CD4-positive, alpha-beta T cell treated with Interleukin-21 for 1 hour (primary cell): ENCODE measurements around the gene SMCO4.

Source experiments
- DNase-seq: peaks from one replicate; pipeline ENCODE4 v3.0.0-alpha.2; 2020

The SMCO4 gene

GRCh38 chr11:93498641-93499040 is 44.5 kb downstream of the SMCO4 start:
- no peak for DNase-seq

DNA sequence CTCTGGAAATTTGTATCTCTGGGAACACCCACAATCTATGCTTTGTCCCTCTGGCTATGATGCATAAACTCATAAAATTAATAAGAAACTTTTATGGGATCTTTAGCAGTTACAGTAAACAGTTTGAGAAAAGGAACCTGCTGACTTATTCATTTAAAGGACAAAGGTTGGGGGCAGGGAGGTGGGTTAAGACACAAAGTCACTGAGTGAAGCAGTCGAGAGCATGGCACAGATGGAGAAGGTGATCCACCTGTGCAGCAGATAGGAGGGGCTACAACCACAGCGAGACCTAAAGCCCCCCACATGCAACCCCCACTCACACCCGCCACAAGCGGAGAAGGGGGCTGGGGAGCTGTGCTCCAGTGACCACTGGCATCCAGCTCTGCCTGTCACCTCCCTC is 45.0 kb downstream of the SMCO4 start:
- DNase-seq = no peak

- no peak for DNase-seq
These were observed 45.6 kb downstream of the SMCO4 start for GRCh38 chr11:93497596-93497995.

DNA sequence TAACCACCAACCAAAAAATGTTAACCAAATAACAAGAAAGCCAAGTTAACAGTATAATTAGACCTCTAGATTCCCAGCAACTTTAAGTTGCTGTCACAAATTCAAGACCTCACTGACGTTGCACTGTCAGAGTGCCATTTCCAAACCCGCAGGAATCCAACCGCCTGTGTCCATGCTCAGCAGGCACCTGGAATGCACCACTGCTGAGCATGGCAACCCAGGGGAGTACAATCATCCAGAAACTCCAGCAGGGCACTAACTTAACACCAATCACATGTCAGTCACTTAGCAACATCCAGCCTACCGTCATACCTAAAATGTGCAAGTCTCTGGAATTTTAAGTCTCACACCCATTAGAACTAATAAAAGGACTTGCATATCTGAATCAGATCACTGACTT is 48.8 kb downstream of the SMCO4 start:
- no peak for DNase-seq

DNA sequence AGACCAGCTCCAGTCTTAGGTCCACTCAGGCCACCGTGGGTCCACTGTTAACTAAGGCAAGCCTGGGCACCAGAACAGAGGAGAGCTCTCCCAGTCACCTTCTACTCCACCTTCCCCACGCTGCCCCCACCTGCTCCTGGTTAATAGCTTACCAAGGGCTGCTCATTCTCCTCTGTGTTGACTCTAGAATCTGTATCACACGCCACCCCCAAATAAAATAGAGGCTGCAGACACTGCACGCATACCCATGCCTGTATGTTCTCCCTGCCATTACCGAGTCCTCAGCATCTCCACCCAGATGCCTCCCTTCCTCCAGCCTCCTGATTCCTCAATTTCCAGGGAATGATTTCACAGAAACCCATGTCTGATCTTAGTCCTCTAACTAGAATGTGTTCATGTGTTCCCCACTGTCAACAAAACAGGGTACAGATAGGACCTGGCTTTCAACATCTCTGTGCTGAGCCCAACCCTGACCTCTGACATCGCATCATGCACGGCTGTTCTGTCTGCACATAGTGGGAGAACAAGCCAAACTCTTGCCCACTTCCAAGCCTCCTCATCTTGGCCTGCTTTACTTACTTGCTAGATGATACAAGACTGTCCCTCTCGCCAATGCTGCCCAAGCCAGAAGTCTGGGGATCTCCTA is 49.8 kb downstream of the SMCO4 start:
- DNase-seq = no peak

GRCh38 chr11:93492464-93493251 is 50.5 kb downstream of the SMCO4 start:
- no peak for DNase-seq

- no peak for DNase-seq
These were observed 51.2 kb downstream of the SMCO4 start for GRCh38 chr11:93491973-93492372.

DNA sequence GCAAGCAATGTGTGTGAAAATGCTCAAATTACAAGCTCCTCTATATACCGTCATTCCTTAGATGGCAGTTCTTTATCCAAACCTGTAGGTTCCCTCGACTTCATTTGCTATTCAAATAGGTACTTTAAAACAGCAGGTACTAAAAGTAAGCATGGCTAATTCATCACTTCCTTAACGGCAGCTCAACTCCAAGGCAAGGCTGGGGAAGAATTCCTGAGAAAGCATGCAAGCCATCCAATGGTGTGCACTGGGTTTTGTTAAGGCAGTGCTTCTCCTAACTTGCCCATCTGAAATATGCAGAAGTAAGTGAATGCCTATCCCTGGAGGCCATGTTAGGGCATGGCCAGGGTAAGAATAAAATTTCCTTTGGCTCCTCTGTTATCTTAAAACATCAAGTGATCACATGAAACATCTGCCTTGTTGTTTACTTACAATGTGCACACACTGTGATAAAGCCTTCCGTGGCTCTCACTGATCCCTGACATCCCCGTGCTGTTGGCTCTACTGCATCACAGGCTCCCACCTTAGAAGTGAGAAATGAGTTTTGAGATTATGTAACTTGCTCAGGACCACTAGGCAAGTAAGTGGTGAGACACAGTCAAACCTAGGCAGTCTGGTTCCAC is 52.1 kb downstream of the SMCO4 start:
- no peak for DNase-seq

DNA sequence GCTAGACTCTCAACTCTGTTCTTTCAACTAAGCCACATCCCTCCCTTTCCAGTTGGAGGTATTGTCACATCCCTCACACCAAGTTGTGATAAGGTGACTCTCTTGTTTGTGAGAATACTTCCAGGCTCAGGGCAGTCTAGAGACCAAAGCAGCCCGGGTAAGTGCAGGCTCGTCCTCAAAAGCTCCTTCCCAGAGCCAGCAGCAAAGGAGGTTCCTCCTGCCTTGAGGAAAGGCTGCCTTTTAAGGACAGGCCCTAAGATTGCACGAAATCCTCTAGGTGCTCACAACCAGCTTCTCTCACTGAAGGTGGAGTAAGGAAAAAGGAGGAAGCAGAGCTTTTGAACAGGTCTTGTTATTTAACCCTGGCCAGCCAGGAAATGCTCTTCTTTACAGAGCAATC is 53.4 kb downstream of the SMCO4 start:
- DNase-seq = no peak

DNA sequence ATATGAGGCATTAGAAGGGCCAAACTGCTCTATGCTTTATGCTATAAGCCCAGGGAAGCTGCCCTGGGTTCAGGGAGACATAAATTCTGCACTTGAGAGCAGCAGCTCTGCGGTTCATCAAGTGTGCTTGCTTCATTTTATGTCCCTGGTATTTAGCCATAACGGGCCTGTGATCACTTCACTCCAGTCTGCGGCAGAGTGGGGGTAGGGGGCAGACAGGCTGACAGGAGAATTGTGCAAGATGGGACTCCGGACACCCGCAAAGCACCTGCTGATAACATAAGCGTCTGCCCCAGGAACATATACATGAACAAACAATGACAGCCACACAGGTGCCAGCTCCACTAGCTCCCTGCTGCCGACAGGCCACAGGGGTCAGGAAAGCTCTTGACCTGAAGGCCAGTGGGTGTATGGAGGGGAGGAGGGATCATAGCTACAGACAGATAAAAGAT is 56.1 kb downstream of the SMCO4 start:
- no peak for DNase-seq

DNA sequence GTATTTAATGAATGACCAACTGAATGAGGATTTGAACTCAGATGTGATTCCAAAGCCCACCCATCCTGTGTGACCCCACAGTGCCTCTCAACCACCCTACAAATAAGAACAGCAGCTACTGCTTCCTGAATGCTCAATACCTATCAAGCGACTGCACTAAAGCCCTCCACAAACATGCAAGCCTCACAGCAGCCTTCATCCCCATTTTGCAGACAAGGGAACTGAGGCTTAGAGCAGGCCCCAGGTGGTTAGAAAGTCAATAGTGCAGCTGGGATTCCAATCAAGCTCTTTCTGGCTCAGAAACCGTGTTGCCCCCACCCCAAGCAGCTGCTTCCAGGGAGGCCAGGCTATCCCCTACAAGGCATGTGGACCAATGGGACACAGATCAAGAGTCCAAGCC is 57.2 kb downstream of the SMCO4 start:
- no peak for DNase-seq

- no peak for DNase-seq
These were observed 58.5 kb downstream of the SMCO4 start for GRCh38 chr11:93484716-93485115.

GRCh38 chr11:93482556-93482955 is 60.6 kb downstream of the SMCO4 start:
- no peak for DNase-seq

GRCh38 chr11:93481696-93482095 is 61.5 kb downstream of the SMCO4 start:
- DNase-seq = no peak

GRCh38 chr11:93481279-93481678 is 61.9 kb downstream of the SMCO4 start:
- no peak for DNase-seq

DNA sequence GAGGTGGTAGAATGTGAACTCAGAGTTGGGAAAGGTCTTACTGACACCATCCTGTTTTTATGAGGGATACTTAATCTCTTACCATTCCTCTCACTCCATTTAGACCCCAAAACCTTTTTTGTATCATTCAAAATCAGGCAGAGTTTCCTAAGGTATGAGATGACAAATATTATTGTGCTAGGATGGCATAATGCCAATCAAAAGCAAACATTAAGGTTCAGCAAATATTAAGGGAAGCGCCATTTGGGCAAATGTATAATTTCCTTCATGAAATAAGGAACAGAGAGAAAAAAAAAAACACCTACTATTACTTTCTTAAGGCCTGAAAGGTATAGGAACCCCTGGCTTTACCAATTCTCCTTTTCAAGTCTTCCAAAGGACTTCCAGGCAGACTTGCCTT is 62.4 kb downstream of the SMCO4 start:
- no peak for DNase-seq

DNA sequence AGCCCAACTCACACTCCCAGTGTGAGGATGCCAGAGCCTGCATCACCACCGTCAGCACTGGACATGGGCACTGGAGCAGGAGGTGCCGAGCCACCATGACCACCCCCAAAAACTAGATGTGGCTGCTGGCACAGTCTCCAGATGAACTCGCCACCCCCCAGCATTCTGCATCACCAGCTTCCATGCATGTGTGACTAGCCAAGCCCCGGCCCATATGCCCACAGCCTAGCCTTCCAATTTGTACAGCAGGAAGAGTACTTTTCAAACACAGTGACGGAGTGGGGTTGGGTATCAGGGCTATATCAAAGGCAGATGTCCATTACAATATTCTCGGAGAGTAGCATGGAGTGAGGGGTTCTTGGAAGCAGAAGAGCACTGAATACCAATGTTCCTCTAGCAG is 62.9 kb downstream of the SMCO4 start:
- DNase-seq = no peak

GRCh38 chr11:93478841-93479240 is 64.3 kb downstream of the SMCO4 start:
- DNase-seq = no peak

GRCh38 chr11:93477684-93478234 is 65.4 kb downstream of the SMCO4 start:
- no peak for DNase-seq

DNA sequence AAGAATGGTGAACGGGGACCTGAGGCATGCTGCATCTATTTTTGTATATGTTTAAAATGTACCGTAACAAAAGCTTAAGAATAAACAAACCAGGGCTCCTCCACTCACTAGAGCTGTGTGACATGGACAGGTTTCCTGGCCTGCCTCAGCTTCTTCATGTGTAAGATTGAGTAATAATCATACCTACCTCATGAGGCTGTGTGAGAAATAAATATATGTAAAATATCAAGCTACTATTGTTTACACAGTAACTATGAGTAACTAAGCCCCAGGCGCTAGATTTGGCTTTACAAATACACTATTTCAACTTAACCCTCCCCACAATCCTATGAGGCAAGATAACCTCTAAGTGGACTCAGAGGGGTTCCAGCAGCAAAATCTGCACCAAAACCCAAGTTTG is 66.4 kb downstream of the SMCO4 start:
- DNase-seq = no peak

DNA sequence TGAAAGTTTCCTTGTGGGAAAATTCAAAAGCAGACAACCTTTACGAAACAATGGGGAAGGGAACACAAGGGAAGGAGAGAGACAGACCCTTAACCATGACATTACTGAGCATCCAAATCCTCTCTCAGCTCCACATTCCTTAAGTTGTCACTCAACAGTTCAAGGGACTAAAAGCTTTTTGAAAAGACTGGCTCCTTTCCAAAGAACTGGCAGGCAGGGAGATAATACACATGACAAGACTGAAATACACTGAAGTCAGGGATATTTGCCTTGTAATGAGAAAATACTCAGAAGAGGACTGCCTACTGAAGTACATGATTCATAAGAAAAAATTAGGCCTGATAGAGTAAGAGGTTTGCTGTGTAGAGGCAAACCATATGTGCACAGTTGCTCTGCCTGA is 69.1 kb downstream of the SMCO4 start:
- no peak for DNase-seq

DNA sequence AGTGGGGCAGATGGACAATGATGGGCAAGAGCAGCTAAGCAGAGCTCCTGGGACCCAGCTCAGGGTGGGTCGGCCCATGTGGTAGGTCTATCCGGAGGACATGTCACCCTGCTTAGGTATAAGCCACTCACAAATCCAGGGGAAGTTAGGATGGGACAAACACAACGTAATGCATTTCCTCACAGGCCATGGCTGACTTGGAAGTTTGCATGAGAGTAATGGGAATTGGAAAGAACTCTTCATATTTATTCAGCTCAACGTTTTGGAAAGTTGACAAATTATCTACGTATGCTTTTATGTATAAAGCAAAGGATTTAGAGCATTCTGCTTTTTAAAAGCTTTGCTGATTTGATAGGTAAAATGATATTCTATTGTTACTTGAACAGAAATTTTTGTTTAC is 74.9 kb downstream of the SMCO4 start:
- DNase-seq = no peak

DNA sequence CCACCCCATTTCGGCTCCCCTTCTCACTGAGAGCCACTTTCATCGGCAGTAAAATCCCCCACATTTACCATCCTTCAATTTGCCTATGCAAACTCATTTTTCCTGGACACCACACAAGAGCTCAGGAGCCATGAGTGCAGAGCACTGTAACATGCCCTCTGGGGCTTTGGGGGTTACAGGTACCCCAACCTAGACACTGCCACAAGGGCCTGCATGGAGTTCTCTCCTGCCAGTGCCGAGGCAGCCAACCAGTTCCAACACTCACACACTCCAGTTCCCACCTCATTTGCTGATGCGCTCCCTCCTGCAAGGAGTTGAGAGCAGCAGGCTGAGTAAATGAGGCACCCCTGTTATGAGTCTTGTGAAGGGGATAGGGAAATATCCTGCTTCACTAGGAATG is 76.1 kb downstream of the SMCO4 start:
- no peak for DNase-seq
